SU-DHL-6 (cell line): ENCODE data around the gene NADK.
"Not testable (repeated sequence)": the region's sequence is repeated elsewhere in the genome, so short reads cannot be mapped to it uniquely, and the experiment has no call there.

Experiments used
- EZH2phosphoT487 ChIP-seq: fragments of 200-600 bp; sonication (generic), shearing (Covaris generic); conservative IDR thresholded peaks from 2 replicates; pipeline ENCODE4 v1.6.1; 2018; ENCODE audit warnings: mild to moderate bottlenecking, antibody characterized with exemption, low read length, moderate library complexity, mixed read lengths
- TF ChIP-seq, protein P1 (sequence below): fragments of 200-600 bp; sonication (generic); IDR thresholded peaks from one replicate; pipeline ENCODE4 v1.5.1; 2017; ENCODE audit warnings: antibody characterized with exemption, mild to moderate bottlenecking, low read length, moderate library complexity; ENCODE audit not compliant: insufficient read depth, poor library complexity, severe bottlenecking

DNA sequence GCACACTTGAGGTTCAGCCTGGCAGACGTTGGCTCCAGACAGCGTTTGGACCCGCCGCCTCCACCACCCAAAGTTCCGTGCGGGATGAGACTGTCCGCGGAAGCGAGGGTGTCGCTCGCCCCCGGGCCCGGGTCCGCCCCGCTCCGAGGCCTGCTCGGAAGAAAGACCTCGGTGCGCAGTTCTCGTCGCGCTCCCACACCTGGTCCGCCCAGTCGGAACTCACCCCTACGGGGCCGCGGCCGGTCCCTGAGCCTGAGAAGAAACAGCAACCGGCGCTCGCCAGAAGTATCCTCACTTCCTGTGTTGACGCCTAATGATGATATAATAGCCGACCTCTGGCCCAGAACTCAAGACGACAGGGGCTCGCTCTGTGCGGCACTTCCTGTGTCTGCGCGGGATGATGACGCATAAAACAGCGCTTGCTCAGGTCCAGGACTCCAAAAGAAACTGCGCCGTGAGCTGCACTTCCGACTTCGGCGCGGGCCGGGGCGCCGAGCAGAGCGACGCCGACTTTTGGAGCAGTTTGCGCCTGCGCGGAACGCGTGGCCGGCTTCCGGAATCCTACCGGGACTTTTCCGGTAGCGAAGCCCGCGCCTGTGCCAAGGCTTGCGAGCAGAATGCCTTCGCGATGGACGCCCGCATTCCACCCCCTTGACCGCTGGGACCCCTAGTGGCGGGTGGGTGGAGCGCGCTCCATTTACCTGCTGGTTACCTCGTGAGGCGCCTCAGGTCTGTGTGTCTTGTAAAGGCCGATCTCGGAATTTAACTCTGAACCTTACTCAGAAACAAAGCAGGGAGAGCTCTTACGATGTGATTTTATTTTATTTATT lies 54.0 kb downstream of the NADK start, which contains the start of gene CDK11A:
- TF ChIP-seq, protein P1, sequence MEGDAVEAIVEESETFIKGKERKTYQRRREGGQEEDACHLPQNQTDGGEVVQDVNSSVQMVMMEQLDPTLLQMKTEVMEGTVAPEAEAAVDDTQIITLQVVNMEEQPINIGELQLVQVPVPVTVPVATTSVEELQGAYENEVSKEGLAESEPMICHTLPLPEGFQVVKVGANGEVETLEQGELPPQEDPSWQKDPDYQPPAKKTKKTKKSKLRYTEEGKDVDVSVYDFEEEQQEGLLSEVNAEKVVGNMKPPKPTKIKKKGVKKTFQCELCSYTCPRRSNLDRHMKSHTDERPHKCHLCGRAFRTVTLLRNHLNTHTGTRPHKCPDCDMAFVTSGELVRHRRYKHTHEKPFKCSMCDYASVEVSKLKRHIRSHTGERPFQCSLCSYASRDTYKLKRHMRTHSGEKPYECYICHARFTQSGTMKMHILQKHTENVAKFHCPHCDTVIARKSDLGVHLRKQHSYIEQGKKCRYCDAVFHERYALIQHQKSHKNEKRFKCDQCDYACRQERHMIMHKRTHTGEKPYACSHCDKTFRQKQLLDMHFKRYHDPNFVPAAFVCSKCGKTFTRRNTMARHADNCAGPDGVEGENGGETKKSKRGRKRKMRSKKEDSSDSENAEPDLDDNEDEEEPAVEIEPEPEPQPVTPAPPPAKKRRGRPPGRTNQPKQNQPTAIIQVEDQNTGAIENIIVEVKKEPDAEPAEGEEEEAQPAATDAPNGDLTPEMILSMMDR, result not testable (repeated sequence)
- TF ChIP-seq EZH2phosphoT487, result not testable (repeated sequence)
